Islet precursor cell (in vitro differentiated cells): ENCODE data around the gene FAAP20.

ENCODE experiments used
- DNase-seq: peaks from one replicate; pipeline ENCODE4 v3.0.0-alpha.2; 2018

The FAAP20 gene, protein sequence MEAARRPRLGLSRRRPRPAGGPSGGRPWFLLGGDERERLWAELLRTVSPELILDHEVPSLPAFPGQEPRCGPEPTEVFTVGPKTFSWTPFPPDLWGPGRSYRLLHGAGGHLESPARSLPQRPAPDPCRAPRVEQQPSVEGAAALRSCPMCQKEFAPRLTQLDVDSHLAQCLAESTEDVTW

GRCh38 chr1:2194319-2194897 lies at the start of gene FAAP20:
Gene FAAP20 (minus strand): TSS chr1:2194772. CDS start chr1:2194749, 23 bp downstream.
- peak; percentile 90 for DNase-seq

GRCh38 chr1:2242814-2243725 lies 48.5 kb upstream of the FAAP20 start:
- DNase-seq: no peak

DNA sequence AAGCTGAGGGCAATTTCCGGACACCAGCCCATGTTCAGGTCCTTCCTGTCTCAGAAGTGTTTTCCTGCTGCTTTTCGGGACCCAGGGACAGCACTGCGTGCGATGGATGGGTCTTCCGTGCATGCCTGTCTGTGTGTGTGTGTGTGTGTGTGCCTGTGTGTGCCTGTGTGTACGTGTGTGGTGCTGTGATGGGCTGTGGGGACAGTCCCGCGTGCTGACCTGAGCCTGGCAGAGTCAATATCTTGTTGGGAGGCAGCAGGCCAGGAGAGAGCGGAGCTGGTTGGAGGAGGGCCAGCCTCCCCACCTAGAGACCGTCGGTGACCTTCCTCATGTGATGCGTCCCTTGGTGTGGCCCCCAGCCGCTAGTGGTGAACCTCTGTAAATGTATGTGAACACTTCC lies 47.2 kb upstream of the FAAP20 start:
- DNase-seq: no peak

GRCh38 chr1:2240270-2241156 lies 45.9 kb upstream of the FAAP20 start:
- DNase-seq: peak; percentile 54

- DNase-seq: no peak
These were observed 44.9 kb upstream of the FAAP20 start for GRCh38 chr1:2239384-2239985.

DNA sequence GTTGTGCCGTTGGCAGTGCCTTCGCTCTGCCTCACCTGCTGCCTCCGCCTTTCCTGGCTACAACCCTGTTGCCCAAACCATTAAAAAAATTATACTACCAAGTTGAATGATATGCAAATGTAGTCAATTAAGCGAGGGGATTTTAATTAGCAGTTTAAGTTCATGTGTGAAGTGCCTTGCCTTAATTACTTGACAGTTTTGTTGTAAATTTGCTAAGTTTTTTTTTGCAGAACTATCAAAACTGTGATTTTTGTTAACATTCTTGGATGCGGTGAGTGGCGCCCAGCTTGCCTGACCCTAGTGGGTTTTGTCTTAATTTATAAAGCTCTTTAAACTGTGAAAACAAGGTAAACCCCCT lies 44.4 kb upstream of the FAAP20 start:
- no peak for DNase-seq

DNA sequence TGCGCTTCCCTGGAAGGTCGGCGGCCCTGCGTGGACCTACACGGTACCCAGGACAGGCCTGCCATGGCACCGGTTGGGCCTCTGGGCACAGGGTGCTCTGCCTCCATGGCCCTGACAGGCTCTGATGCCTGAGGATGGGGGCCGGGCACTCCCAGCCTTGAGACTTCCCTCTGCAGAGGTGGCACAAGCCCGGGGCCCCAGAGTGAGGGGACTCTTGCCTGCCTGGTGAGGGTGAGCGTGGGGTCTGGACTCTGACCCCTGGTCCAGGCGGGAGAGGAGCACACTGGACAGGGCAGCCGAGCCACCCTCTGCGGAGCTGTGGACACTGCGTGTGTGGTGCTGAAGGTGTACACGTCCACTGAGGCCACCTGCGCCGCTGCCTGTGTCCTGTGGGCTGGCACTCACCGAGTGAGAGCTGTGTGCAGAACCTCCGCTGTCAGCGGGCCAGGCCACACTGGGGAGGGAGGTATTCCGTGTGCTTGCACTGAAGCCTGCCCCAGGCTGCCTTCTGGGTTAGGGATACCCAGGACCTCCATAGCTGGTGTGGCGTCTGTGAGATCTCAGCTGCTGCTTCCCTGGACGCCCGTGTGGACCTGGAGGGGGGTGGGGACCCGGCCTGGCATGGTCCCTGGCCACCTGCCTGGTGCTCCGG lies 43.9 kb upstream of the FAAP20 start:
- no peak for DNase-seq

- DNase-seq: peak; percentile 75
These were observed 43.2 kb upstream of the FAAP20 start for GRCh38 chr1:2237773-2238172.

DNA sequence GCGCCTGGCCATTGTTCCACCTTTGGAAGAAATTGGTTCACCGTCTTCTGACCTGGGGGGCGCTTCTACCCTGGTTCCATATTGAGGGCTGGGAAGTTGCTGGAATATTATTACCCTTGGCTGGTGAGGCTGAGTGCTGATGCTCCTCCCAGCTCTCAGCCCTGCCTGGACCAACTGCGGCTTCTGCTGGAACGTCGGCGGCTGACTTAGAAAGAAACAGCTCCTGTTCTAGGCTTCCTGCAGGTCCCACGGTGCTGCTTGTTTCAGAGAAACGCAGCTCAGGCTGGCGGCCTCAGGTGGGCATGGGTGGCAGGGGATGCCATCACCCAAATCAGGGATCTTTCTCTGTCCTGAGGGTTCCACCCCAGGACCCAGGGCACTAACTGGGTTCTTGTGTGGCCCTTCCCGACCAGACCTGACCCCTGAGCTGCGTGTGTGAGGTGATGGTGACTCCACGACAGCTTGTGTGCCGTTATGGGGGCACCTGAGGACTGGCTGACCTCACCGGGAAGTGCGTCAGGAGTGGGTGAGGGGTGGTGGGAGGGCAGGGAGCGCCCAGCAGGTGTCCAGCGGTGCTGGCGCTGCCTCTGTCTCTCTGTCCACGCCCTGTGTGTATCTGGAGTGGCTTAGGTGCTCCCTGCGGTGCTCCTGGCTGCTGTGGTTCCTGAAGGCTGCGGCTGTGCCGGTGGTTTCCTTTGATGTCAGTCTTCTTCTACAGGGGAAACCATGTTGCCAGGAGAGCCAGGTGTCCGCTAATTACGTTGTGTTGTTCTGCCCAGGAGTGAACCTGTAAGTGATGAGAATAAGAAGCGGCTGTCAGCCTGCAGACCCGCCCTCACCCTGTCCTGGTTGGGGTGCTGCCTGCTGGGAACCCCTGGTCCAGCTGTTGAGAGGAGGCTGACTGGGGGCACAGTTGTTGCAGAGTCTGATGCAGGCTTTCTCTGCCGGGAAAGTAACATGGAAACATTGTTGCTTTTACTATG lies 42.4 kb upstream of the FAAP20 start:
- no peak for DNase-seq

- no peak for DNase-seq
These were observed 40.9 kb upstream of the FAAP20 start for GRCh38 chr1:2235300-2235998.

- DNase-seq: no peak
These were observed 40.2 kb upstream of the FAAP20 start for GRCh38 chr1:2234762-2235113.

- no peak for DNase-seq
These were observed 39.6 kb upstream of the FAAP20 start for GRCh38 chr1:2233997-2234761.

GRCh38 chr1:2233468-2233867 lies 38.9 kb upstream of the FAAP20 start:
- no peak for DNase-seq

- DNase-seq: no peak
These were observed 38.4 kb upstream of the FAAP20 start for GRCh38 chr1:2232916-2233438.

DNA sequence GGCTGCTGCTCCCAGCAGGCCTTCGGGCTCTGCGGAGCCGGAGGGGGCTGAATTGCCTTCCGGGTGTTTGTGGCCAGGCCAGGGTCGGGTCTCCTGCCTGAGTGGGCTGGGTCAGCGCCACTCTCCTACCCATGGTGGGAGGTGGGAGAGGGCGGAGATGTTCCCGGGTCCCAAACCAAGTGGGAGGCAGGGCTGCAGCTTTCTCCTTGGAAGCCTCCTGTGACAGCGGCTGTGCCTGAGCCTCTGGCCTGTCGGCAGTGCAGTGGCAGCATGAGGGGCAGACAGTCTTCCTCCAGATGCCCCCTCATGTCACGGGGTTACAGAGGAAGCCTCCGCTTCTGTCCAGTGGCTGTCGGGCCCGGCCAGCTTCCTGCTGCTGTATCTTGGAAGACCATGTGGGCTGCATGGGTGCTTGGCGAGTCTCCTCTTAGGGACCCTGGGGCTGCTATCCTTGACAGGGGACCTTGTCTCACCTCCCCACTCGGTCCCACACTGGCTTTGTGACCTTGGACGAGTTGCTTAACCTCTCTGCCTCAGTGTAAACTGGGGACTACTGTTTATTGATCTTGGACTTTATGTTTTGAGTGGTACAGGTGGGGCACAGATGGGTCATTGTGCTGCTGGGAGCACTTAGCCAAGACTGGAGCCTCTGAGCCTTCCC lies 37.8 kb upstream of the FAAP20 start:
- DNase-seq: no peak

- DNase-seq: peak; percentile 79
These were observed 37.1 kb upstream of the FAAP20 start for GRCh38 chr1:2231532-2232254.

- DNase-seq: no peak
These were observed 36.4 kb upstream of the FAAP20 start for GRCh38 chr1:2230781-2231531.
